HCT116 (cell line): Measurements from ENCODE around the gene DDX39B. TPM values are rescaled to one million over a fixed set of nuclear protein-coding genes. Genes with fewer than 3 reads are reported as not detected.

ENCODE experiments used
- ATAC-seq: fragments of 200-7000 bp; cut with Tn5 transposase; 2 replicates; pipeline ENCODE4 v1.9.1; 2020; ENCODE audit warnings: mild to moderate bottlenecking, moderate library complexity
- BruUV-seq: library from RNA; stranded (reverse); fragments of 400-500 nt; replicated peaks from 2 replicates; lab custom pipeline; 2021; lab: Mats Ljungman, UMichigan
- CTCF ChIA-PET: fragments of 300-600 bp; sonication (Branson Sonifier 250); formaldehyde crosslinking; loops from one replicate; lab custom pipeline; 2021; ENCODE audit warnings: antibody characterized with exemption; lab: Charles Lee
- POLR2A ChIA-PET: fragments of 300-600, 350-600 bp; sonication (Branson Sonifier 250); formaldehyde crosslinking; loops from one replicate; lab custom pipeline; 2021; ENCODE audit warnings: antibody characterized with exemption; lab: Charles Lee
- RAD21 ChIA-PET, 2 experiments: fragments of 300-600 bp; sonication (Branson Sonifier 250); formaldehyde crosslinking; loops; one replicate each; lab custom pipeline; 2023; ENCODE audit warnings: low total read pairs in 2 of 2; ENCODE audit not compliant: uncharacterized antibody in 2 of 2, unreplicated experiment in 2 of 2, low non-redundant PET in 1 of 2; lab: Charles Lee
- DNase-seq: peaks from one replicate; pipeline ENCODE4 v3.0.0-alpha.2; 2010; ENCODE audit warnings: low read depth, low spot score
- H2AFZ ChIP-seq: fragments of 200-600 bp; shearing (Covaris generic), sonication (generic); 2 replicates; pipeline ENCODE4 v1.6.1; 2017; ENCODE audit warnings: low read depth, mixed run types, mixed read lengths, antibody characterized with exemption, low read length; ENCODE audit not compliant: poor library complexity, severe bottlenecking
- H3K27ac ChIP-seq: 2 replicates; pipeline ENCODE4 v1.5.1; 2012; ENCODE audit warnings: low read depth, low read length
- H3K27me3 ChIP-seq: fragments of 200-600 bp; sonication (generic); 2 replicates; pipeline ENCODE4 v1.6.1; 2016; ENCODE audit warnings: mixed run types, low read length, mixed read lengths; ENCODE audit not compliant: insufficient read depth
- H3K36me3 ChIP-seq, 2 experiments: fragments of 200-500 bp in 1 of 2; fragments of 200-600 bp in 1 of 2; sonication (Bioruptor generic) in 1 of 2; sonication (generic) in 1 of 2; 2 replicates each; pipeline versions ENCODE4 v1.5.1 to v1.6.1; 2014 to 2016; ENCODE audit warnings: low read length in 2 of 2, inconsistent platforms in 1 of 2, mixed read lengths in 1 of 2, mixed run types in 1 of 2; ENCODE audit not compliant: insufficient read depth in 2 of 2, control insufficient read depth in 1 of 2
- H3K4me1 ChIP-seq, 2 experiments: fragments of 200-600 bp in 1 of 2; sonication (generic) in 1 of 2; 2 replicates each; pipeline versions ENCODE4 v1.5.1 to v1.6.1; 2012 to 2017; ENCODE audit warnings: low read length in 2 of 2, inconsistent platforms in 1 of 2, mild to moderate bottlenecking in 1 of 2, mixed read lengths in 1 of 2, mixed run types in 1 of 2, moderate library complexity in 1 of 2; ENCODE audit not compliant: insufficient read depth in 2 of 2, control insufficient read depth in 1 of 2
- H3K4me2 ChIP-seq: fragments of 200-600 bp; sonication (generic); 2 replicates; pipeline ENCODE4 v1.6.1; 2017; ENCODE audit warnings: mixed run types, low read length, mixed read lengths
- H3K4me3 ChIP-seq, 2 experiments: fragments of 200-600 bp in 1 of 2; sonication (generic) in 1 of 2; replicated peaks in 1 of 2; 2 replicates each; pipeline ENCODE4 v1.5.1; 2011 to 2016; ENCODE audit warnings: low read length in 2 of 2, control low read depth in 1 of 2, low read depth in 1 of 2, mild to moderate bottlenecking in 1 of 2, mixed read lengths in 1 of 2, mixed run types in 1 of 2
- H3K79me2 ChIP-seq: fragments of 200-600 bp; sonication (generic); 2 replicates; pipeline ENCODE4 v1.6.1; 2017; ENCODE audit warnings: mild to moderate bottlenecking, mixed run types, low read length, moderate library complexity, mixed read lengths; ENCODE audit not compliant: insufficient read depth
- H3K9ac ChIP-seq: fragments of 200-600 bp; sonication (generic); 2 replicates; pipeline ENCODE4 v1.6.1; 2016; ENCODE audit warnings: low read length, mixed read lengths
- H3K9me2 ChIP-seq: fragments of 200-600 bp; sonication (generic), shearing (Covaris generic); 2 replicates; pipeline ENCODE4 v1.6.1; 2017; ENCODE audit warnings: mixed run types, mild to moderate bottlenecking, moderate library complexity; ENCODE audit not compliant: insufficient read depth
- H3K9me3 ChIP-seq, 2 experiments: fragments of 200-500 bp in 1 of 2; fragments of 200-600 bp in 1 of 2; sonication (Bioruptor generic) in 1 of 2; sonication (generic) in 1 of 2; 2 replicates each; pipeline ENCODE4 v1.6.1; 2014 to 2017; ENCODE audit warnings: low read length in 2 of 2, mixed read lengths in 2 of 2, inconsistent platforms in 1 of 2, low read depth in 1 of 2, mild to moderate bottlenecking in 1 of 2, mixed run types in 1 of 2, moderate library complexity in 1 of 2; ENCODE audit not compliant: control insufficient read depth in 1 of 2, insufficient read depth in 1 of 2
- H4K20me1 ChIP-seq: fragments of 200-600 bp; sonication (generic), shearing (Covaris generic); 2 replicates; pipeline ENCODE4 v1.6.1; 2017; ENCODE audit warnings: mixed run types, mild to moderate bottlenecking, moderate library complexity; ENCODE audit not compliant: insufficient read depth
- EGR1 ChIP-seq: IDR thresholded peaks from 2 replicates; pipeline ENCODE4 v1.6.1; 2012; ENCODE audit warnings: low read depth
- POLR2A ChIP-seq: IDR thresholded peaks from 2 replicates; pipeline ENCODE4 v1.7.0; 2011; ENCODE audit warnings: borderline replicate concordance; ENCODE audit not compliant: insufficient read depth, insufficient read length; ENCODE audit errors: extremely low read depth
- POLR2AphosphoS5 ChIP-seq: IDR thresholded peaks from 2 replicates; pipeline ENCODE4 v1.6.1; 2011; ENCODE audit warnings: mild to moderate bottlenecking, low read depth, low read length, moderate library complexity
- SRF ChIP-seq: IDR thresholded peaks from 2 replicates; pipeline ENCODE4 v1.6.1; 2012; ENCODE audit warnings: low read depth
- TCF7L2 ChIP-seq: IDR thresholded peaks from 2 replicates; pipeline ENCODE4 v1.7.0; 2011; ENCODE audit warnings: borderline replicate concordance, inconsistent platforms; ENCODE audit not compliant: insufficient read depth, insufficient read length; ENCODE audit errors: extremely low read depth
- intact Hi-C: fragments of 100-400 bp; cut with micrococcal nuclease; formaldehyde crosslinking; loops from 2 replicates; pipeline ENCODE4 v1.10.0; 2022
- total RNA-seq: library from RNA; stranded (reverse); gene quantifications from one replicate; pipeline ENCODE4 v1.2.1, GENCODE V29; 2021; ENCODE audit not compliant: unreplicated experiment

DDX39B gene
- total RNA-seq, 1 experiment from 2014 or later = 545 TPM

DNA sequence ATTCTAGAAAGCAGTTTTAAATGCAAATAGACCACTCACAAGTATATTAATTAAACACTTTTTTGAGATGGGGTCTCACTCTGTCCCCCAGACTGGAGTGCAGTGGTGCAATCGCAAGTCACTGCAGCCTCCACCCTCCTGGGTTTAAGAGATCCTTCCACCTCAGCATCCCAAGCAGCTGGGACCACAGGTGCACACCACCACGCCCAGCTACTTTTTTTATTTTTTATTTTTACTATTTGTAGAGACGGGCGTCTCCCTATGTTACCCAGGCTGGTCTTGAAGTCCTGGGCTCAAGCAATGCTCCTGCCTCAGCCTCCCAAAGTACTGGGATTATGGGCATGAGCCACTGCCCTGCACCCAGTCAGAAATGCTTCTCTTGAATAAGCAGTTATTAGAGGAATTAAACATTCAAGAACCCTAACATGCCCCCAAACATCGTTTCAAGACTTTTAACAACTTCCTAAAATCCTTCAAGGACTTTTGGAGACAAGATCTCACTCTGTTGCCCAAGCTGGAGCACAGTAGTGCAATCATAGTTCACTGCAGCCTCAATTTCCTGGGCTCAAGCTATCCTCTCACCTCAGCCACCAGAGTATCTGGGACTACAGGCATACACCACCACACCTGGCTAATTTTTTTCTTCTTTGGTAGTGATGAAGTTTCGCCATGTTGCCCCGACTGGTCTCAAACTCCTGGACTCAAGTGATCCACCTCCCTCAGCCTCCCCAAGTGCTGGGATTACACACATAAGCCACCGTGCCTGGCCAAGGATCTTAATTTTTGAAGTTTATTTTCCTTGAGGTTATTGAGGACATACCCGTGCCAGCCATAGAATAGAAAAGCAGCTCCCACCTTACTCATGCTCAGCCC lies 9.8 kb downstream of the DDX39B start:
- RAD21 ChIA-PET = no interaction called here
- Histone ChIP-seq H3K27ac (no peak overlapping the region), H3K36me3 (peaks cover 56 to 64% of the 10 kb centered on the region in 2 experiments), H3K9me2 (no peaks in the 10 kb centered on the region), H3K9me3 (no peaks in the 10 kb centered on the region), H3K4me3 (no peak overlapping the region), H3K4me2 (no peak overlapping the region), H3K79me2 (peaks cover 46% of the 10 kb centered on the region), H3K9ac (no peak overlapping the region), H4K20me1 (peaks cover 25% of the 10 kb centered on the region; the same call in 1 of the 2 replicates), H3K27me3 (no peaks in the 10 kb centered on the region), H2AFZ (no peak overlapping the region), H3K4me1 (no peaks in the 10 kb centered on the region)
- intact Hi-C loops = no loop called here
- ATAC-seq (no peak), DNase-seq (no peak)
- CTCF ChIA-PET = no interaction called here
- TF ChIP-seq POLR2AphosphoS5 (peak; percentile 26; the same call in 1 of the 2 replicates), SRF (no peak), POLR2A (no peak), TCF7L2 (no peak)
- BruUV-seq = no TSS peak
- POLR2A ChIA-PET = interaction anchor here (0.7 to 1.3 kb wide), 4 partner anchors 9 to 129 kb away, joined by 3 to 8 read pairs (median 4); partner anchors contain the start of genes C6orf47, DDX39B and MICB

DNA sequence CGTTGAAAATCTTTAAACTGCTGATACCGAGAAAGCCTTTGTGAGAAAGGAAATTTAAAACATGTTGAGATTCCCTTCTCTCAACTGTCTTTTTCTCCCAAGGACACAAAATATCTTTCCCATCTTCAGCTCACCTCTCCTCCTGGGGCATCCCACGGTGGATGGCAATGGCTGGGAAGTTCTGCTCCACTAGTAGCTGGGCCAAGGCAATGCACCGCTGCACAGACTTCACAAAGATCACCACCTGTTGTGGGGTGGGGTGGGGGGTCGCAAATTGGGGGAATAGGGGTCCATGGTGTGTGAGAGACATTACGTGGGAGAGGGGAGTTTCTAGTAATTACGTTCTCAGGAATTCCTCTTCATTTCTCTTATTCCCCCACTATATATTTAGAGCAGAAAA lies 10.6 kb downstream of the DDX39B start:
- Histone ChIP-seq H3K36me3 (peaks cover 48 to 57% of the 10 kb centered on the region in 2 experiments), H3K79me2 (peaks cover 37% of the 10 kb centered on the region), H3K27me3 (no peaks in the 10 kb centered on the region), H3K4me3 (no peak overlapping the region), H2AFZ (no peak overlapping the region), H3K9me3 (no peaks in the 10 kb centered on the region), H3K27ac (no peak overlapping the region), H3K4me1 (no peaks in the 10 kb centered on the region), H3K9me2 (no peaks in the 10 kb centered on the region), H4K20me1 (peaks cover 22% of the 10 kb centered on the region; the same call in 1 of the 2 replicates), H3K4me2 (no peak overlapping the region), H3K9ac (no peak overlapping the region)
- CTCF ChIA-PET = no interaction called here
- intact Hi-C loops = no loop called here
- no TSS peak for BruUV-seq
- RAD21 ChIA-PET = no interaction called here
- DNase-seq = no peak
- POLR2A ChIA-PET = interaction anchor here (1.3 kb wide), 2 partner anchors 10 to 36 kb away, joined by 3 to 6 read pairs; partner anchors contain the start of gene DDX39B
- TF ChIP-seq POLR2AphosphoS5 (peak; percentile 19; the same call in 1 of the 2 replicates), EGR1 (no peak)
- no peak for ATAC-seq
